Measurements from ENCODE around the gene ARMC12.

Gene ARMC12

GRCh38 chr6:35795453-35796071 lies 58.7 kb downstream of the ARMC12 start:
- H3K27ac ChIP-seq, result no peak overlapping the region
- no peak for TF ChIP-seq EZH2 (IDR thresholded peaks at IDR 0.05)
- no peak for TF ChIP-seq FOXP2 (optimal IDR thresholded peaks at IDR 0.05; ENCODE audit: control extremely low read depth, extremely low read length, insufficient read depth)
- TF ChIP-seq POLR2AphosphoS5 (IDR thresholded peaks at IDR 0.05; ENCODE audit: borderline replicate concordance, low read depth, low read length), result no peak
- DNase-seq (ENCODE audit: low read depth, low spot score), result no peak
- no peaks in the 10 kb centered on the region for H3K9me3 ChIP-seq (ENCODE audit: low read depth, low read length)
- no peak overlapping the region for H3K9ac ChIP-seq (ENCODE audit: insufficient read length)
- no peak overlapping the region for H3K4me3 ChIP-seq
- no peaks in the 10 kb centered on the region for H3K36me3 ChIP-seq (ENCODE audit: insufficient read depth, low read length)

- H3K4me3 ChIP-seq, result no peak overlapping the region
- H3K9me3 ChIP-seq (ENCODE audit: low read depth, low read length), result no peaks in the 10 kb centered on the region
- H3K27ac ChIP-seq, result no peak overlapping the region
- H3K9ac ChIP-seq (ENCODE audit: insufficient read length), result no peak overlapping the region
- TF ChIP-seq FOXP2 (optimal IDR thresholded peaks at IDR 0.05; ENCODE audit: control extremely low read depth, extremely low read length, insufficient read depth) (no peak), EZH2 (IDR thresholded peaks at IDR 0.05) (no peak)
- DNase-seq (ENCODE audit: low read depth, low spot score), result no peak
- H3K36me3 ChIP-seq (ENCODE audit: insufficient read depth, low read length), result no peaks in the 10 kb centered on the region
Observed at GRCh38 chr6:35796236-35796635, 59.4 kb downstream of the ARMC12 start.

- TF ChIP-seq POLR2AphosphoS5 (IDR thresholded peaks at IDR 0.05; ENCODE audit: borderline replicate concordance, low read depth, low read length) (no peak), FOXP2 (optimal IDR thresholded peaks at IDR 0.05; ENCODE audit: control extremely low read depth, extremely low read length, insufficient read depth) (no peak), EZH2 (IDR thresholded peaks at IDR 0.05) (no peak)
- Histone ChIP-seq H3K9me3 (ENCODE audit: low read depth, low read length) (no peaks in the 10 kb centered on the region), H3K27ac (no peak overlapping the region), H3K4me3 (no peak overlapping the region), H3K36me3 (ENCODE audit: insufficient read depth, low read length) (no peaks in the 10 kb centered on the region), H3K9ac (ENCODE audit: insufficient read length) (no peak overlapping the region)
- no peak for DNase-seq (ENCODE audit: low read depth, low spot score)
Observed at GRCh38 chr6:35797837-35798526, 61.1 kb downstream of the ARMC12 start.

Measured in SK-N-MC (cell line).